ENCODE measurements around the gene ZNF234. TPM values are rescaled to one million over a fixed set of nuclear protein-coding genes. Genes with fewer than 3 reads are reported as not detected.

ZNF234 gene
- total RNA-seq, 4 donors from 2014 or later, result 8.1 to 12.7 (median 11.3) TPM

DNA sequence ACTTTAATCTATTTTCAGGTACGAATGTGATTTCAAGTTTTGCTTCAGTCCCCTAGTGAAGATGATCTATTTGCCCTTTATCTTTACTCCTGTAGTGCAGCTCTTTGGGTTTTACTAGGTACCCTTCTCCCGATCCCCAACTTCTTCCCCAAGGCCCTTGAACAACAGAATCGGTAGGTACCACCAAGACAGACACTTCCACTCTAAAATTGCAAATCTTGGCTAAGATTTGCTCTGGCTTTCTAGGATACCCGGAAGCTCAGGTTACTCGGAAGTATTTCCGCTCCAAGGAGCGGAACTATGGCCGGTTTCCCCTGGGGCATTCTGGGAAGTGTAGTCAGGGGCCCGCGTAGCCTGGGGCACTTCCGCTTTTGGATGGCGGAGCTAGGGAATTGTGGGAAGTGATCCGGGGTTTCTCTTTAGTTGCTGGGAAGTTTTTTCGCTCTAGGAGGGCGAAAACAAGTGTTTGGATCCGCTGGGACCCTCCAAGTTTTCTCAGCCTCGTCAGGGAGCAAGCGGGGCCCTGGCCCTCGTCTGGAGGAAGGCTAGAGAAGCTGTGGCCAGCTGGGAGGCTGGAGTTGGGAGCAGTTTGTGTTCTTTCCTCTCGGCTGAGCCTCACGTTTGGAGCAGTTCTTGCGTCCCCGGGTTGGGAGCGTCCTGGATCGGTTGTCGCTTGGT, 65.9 kb downstream of the ZNF234 start:
- peak overlapping the region; percentile 45 to 81 (median 48) for H3K4me3 ChIP-seq (replicated peaks in 1 of 3)
- intact Hi-C loops (cut with DNase I), result no loop called here
- TF ChIP-seq, protein P1, sequence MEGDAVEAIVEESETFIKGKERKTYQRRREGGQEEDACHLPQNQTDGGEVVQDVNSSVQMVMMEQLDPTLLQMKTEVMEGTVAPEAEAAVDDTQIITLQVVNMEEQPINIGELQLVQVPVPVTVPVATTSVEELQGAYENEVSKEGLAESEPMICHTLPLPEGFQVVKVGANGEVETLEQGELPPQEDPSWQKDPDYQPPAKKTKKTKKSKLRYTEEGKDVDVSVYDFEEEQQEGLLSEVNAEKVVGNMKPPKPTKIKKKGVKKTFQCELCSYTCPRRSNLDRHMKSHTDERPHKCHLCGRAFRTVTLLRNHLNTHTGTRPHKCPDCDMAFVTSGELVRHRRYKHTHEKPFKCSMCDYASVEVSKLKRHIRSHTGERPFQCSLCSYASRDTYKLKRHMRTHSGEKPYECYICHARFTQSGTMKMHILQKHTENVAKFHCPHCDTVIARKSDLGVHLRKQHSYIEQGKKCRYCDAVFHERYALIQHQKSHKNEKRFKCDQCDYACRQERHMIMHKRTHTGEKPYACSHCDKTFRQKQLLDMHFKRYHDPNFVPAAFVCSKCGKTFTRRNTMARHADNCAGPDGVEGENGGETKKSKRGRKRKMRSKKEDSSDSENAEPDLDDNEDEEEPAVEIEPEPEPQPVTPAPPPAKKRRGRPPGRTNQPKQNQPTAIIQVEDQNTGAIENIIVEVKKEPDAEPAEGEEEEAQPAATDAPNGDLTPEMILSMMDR (IDR thresholded peaks at IDR 0.05), result no peak
- TF ChIP-seq POLR2A (IDR thresholded peaks at IDR 0.05), result peak in 1 of 2 donors; percentile 23

More for the DNA sequence above, 65.9 kb downstream of the ZNF234 start:
- H3K4me1 ChIP-seq, result no peaks in the 10 kb centered on the region
- peak overlapping the region; percentile 74 to 79 (median 78) for H3K27ac ChIP-seq
- H3K36me3 ChIP-seq, result no peaks in the 10 kb centered on the region
- no peaks in the 10 kb centered on the region for H3K27me3 ChIP-seq
- peak; percentile 85 to 91 for DNase-seq
- H3K9me3 ChIP-seq, result no peaks in the 10 kb centered on the region
- WGBS, 2 donors, result 4 to 5% methylated on average over 20 to 26 of the region's 26 CpGs

Other genes starting within 250 kb of the ZNF234 start
- gene ZNF45, start 206.3 kb upstream of the ZNF234 start, total RNA-seq, result 10 to 100 TPM; 17.4 to 19.7 (median 18.3) TPM
- gene ZNF221, start 190.3 kb upstream of the ZNF234 start, total RNA-seq, result 10 to 100 TPM in 2 of 4 donors, 1 to 10 TPM in 2; 5.9 to 17.2 (median 9.9) TPM
- gene ZNF155, start 157.4 kb upstream of the ZNF234 start, total RNA-seq, result 10 to 100 TPM in 3 of 4 donors, 1 to 10 TPM in 1; 8.7 to 20.8 (median 16.0) TPM
- gene ZNF230, start 138.6 kb upstream of the ZNF234 start, total RNA-seq, result 1 to 10 TPM; 4.6 to 8.0 (median 5.2) TPM
- gene ZNF222, start 116.2 kb upstream of the ZNF234 start, total RNA-seq, result 1 to 10 TPM; 3.3 to 7.0 (median 5.0) TPM
- 10 to 100 TPM in 2 of 4 donors, 1 to 10 TPM in 2; 5.1 to 10.6 (median 10.0) TPM for gene ZNF223, start 89.5 kb upstream of the ZNF234 start, total RNA-seq
- 1 to 10 TPM; 2.6 to 4.9 (median 2.8) TPM for gene ZNF284, start 69.4 kb upstream of the ZNF234 start, total RNA-seq
- gene ZNF224, start 47.2 kb upstream of the ZNF234 start, total RNA-seq, result 10 to 100 TPM; 31.9 to 47.4 (median 36.7) TPM
- gene ZNF225, start 28.2 kb upstream of the ZNF234 start, total RNA-seq, result 1 to 10 TPM; 4.0 to 8.3 (median 6.3) TPM
- 10 to 100 TPM; 19.3 to 50.0 (median 37.8) TPM for gene ZNF226, start 23.5 kb downstream of the ZNF234 start, total RNA-seq
- 10 to 100 TPM; 12.4 to 44.7 (median 18.4) TPM for gene ZNF227, start 71.0 kb downstream of the ZNF234 start, total RNA-seq
- 1 to 10 TPM in 2 of 4 donors, under 1 TPM in 2; 0.54 to 2.3 (median 0.93) TPM for gene ZNF233, start 118.3 kb downstream of the ZNF234 start, total RNA-seq
- gene ZNF235, start 163.5 kb downstream of the ZNF234 start, total RNA-seq, result 10 to 100 TPM in 3 of 4 donors, 1 to 10 TPM in 1; 7.3 to 17.7 (median 12.8) TPM
- gene ZNF112, start 215.1 kb downstream of the ZNF234 start, total RNA-seq, result 10 to 100 TPM in 2 of 4 donors, 1 to 10 TPM in 2; 7.8 to 22.6 (median 11.2) TPM